DOHH2 (cell line): ENCODE measurements around the gene GAREM1.

ENCODE experiments used
- EZH2phosphoT487 ChIP-seq: fragments of 200-600 bp; sonication (generic); IDR thresholded peaks from 2 replicates; pipeline ENCODE4 v1.6.1; 2017; ENCODE audit warnings: borderline replicate concordance, mild to moderate bottlenecking, antibody characterized with exemption, low read length, moderate library complexity, mixed read lengths
- TF ChIP-seq, protein P1 (sequence below): fragments of 200-600 bp; sonication (generic); IDR thresholded peaks from one replicate; pipeline ENCODE4 v1.5.1; 2014; ENCODE audit warnings: antibody characterized with exemption, mild to moderate bottlenecking, low read depth, low read length; ENCODE audit not compliant: poor library complexity, severe bottlenecking

DNA sequence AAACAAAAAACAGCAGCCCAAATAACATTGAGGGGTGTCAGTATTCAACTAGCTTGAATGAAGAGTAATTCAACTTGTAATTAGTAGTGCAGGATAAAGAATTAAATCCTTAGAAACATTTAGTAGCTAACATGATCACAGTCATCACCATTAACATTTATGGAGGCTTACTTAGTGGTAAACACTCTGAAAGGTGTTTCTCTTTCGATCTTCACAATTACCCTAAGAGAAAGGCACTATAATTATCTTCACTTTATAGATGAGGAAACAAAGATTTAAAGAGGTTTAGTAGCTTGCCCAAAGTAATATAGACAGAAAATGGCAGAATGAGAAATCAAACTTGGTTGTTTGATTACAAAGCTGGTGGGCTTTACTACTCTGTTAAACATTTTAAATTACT lies 81.5 kb downstream of the GAREM1 start:
- TF ChIP-seq, protein P1, sequence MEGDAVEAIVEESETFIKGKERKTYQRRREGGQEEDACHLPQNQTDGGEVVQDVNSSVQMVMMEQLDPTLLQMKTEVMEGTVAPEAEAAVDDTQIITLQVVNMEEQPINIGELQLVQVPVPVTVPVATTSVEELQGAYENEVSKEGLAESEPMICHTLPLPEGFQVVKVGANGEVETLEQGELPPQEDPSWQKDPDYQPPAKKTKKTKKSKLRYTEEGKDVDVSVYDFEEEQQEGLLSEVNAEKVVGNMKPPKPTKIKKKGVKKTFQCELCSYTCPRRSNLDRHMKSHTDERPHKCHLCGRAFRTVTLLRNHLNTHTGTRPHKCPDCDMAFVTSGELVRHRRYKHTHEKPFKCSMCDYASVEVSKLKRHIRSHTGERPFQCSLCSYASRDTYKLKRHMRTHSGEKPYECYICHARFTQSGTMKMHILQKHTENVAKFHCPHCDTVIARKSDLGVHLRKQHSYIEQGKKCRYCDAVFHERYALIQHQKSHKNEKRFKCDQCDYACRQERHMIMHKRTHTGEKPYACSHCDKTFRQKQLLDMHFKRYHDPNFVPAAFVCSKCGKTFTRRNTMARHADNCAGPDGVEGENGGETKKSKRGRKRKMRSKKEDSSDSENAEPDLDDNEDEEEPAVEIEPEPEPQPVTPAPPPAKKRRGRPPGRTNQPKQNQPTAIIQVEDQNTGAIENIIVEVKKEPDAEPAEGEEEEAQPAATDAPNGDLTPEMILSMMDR, result no peak
- TF ChIP-seq EZH2phosphoT487, result no peak
